K562 (cell line): ENCODE measurements around the gene ERAL1. TPM values are rescaled to one million over a fixed set of nuclear protein-coding genes. Genes with fewer than 3 reads are reported as not detected.
A peak's percentile ranks its signal among the peaks of the same experiment; 100 is the strongest.

Source experiments
- AFF1 ChIP-seq, 2 experiments: fragments of 450-650 bp; IDR thresholded peaks; 2 replicates each; pipeline ENCODE4 v1.6.1; 2018; ENCODE audit warnings: mild to moderate bottlenecking in 2 of 2, low read depth in 1 of 2; ENCODE audit not compliant: partially characterized antibody in 2 of 2
- ARHGAP35 ChIP-seq: fragments of 450-650 bp; IDR thresholded peaks from 2 replicates; pipeline ENCODE4 v1.6.1; 2018; ENCODE audit not compliant: partially characterized antibody
- FOS ChIP-seq: IDR thresholded peaks from 3 replicates; pipeline ENCODE4 v1.6.1; 2011; ENCODE audit not compliant: insufficient read length; ENCODE audit errors: extremely low read depth
- HEY1 ChIP-seq: fragments of 250-450 bp; sonication (Bioruptor Pico); IDR thresholded peaks from 2 replicates; pipeline ENCODE4 v1.5.0; 2020; ENCODE audit warnings: mild to moderate bottlenecking, moderate library complexity, borderline replicate concordance
- KAT8 ChIP-seq: fragments of 450-650 bp; IDR thresholded peaks from 2 replicates; pipeline ENCODE4 v1.6.1; 2016; ENCODE audit warnings: low read depth, mild to moderate bottlenecking
- KDM1A ChIP-seq, 2 experiments: fragments of 450-650 bp; IDR thresholded peaks; 2 replicates each; pipeline ENCODE4 v1.6.1; 2016; ENCODE audit warnings: mild to moderate bottlenecking in 2 of 2
- MAFK ChIP-seq: IDR thresholded peaks from 2 replicates; pipeline ENCODE4 v1.6.1; 2011; ENCODE audit warnings: low read length, improper control_type of control experiment
- NR2F6 ChIP-seq: fragments of 450-650 bp; formaldehyde crosslinking; IDR thresholded peaks from 2 replicates; pipeline ENCODE4 v1.4.0; 2020; ENCODE audit warnings: mild to moderate bottlenecking
- PML ChIP-seq: IDR thresholded peaks from 2 replicates; pipeline ENCODE4 v1.6.1; 2012; ENCODE audit warnings: low read length, inconsistent platforms
- SNRNP70 ChIP-seq: fragments of 200-400 bp; formaldehyde crosslinking; optimal IDR thresholded peaks from 2 replicates; pipeline ENCODE3; 2017; ENCODE audit warnings: low read depth, low read length
- TAF9B ChIP-seq: fragments of 450-650 bp; IDR thresholded peaks from 2 replicates; pipeline ENCODE4 v1.6.1; 2018; ENCODE audit warnings: mild to moderate bottlenecking; ENCODE audit not compliant: partially characterized antibody
- TGIF2 ChIP-seq: sonication (generic); formaldehyde crosslinking; IDR thresholded peaks from 2 replicates; pipeline ENCODE4 v1.8.1; 2022; ENCODE audit warnings: mild to moderate bottlenecking, missing genetic modification reagents, moderate library complexity
- ZBTB8A ChIP-seq: fragments of 450-650 bp; IDR thresholded peaks from 2 replicates; pipeline ENCODE4 v1.6.1; 2018; ENCODE audit warnings: mild to moderate bottlenecking, moderate library complexity; ENCODE audit not compliant: partially characterized antibody
- ZNF146 ChIP-seq: IDR thresholded peaks from one replicate; pipeline ENCODE4 v1.6.1; 2018; ENCODE audit warnings: missing compliant biosample characterization; ENCODE audit not compliant: unreplicated experiment
- ZNF224 ChIP-seq: sonication (generic); formaldehyde crosslinking; IDR thresholded peaks from 2 replicates; pipeline ENCODE4 v1.8.0; 2022; ENCODE audit warnings: mild to moderate bottlenecking, missing genetic modification reagents
- ZNF407 ChIP-seq: fragments of 450-650 bp; IDR thresholded peaks from 2 replicates; pipeline ENCODE4 v1.6.1; 2016; ENCODE audit warnings: low read depth
- polyA plus RNA-seq, 8 experiments: library from polyadenylated mRNA; depleted of rRNA in 4 of 8; stranded (reverse) in 5 of 8; unstranded in 3 of 8; fragments of >200 nt; fragmentation: Nextera tagmentation in 2 of 8; fragmentation: Illumina TruSeq in 1 of 8; extraction: Ambion mirVana in 2 of 8; extraction: Trizol in 1 of 8; gene quantifications; 2 replicates each; pipeline versions ENCODE4 v1.2.1 to v1.2.3, GENCODE V29; 2011 to 2014; ENCODE audit warnings: inconsistent platforms in 1 of 8, missing spikeins in 1 of 8
- total RNA-seq, 7 experiments: library from RNA; depleted of rRNA in 6 of 7; stranded (reverse); fragments of >200 nt in 6 of 7; fragmentation: Illumina TruSeq in 2 of 7; extraction: Trizol in 2 of 7; gene quantifications; 2 replicates each; pipeline versions ENCODE4 v1.2.1 to v1.2.3, GENCODE V29; 2011 to 2021; ENCODE audit warnings: low replicate concordance in 1 of 7

The ERAL1 gene
- total and polyA plus RNA-seq, 9 of the 15 experiments (the other 6 are each of a cell fraction or from before 2014, with no cell fraction given) = 37.5 to 351 (median 106) TPM

GRCh38 chr17:28901866-28902818 lies 47.3 kb downstream of the ERAL1 start (continued):
- TF ChIP-seq ZNF407 (no peak), ZNF224 (no peak), ZBTB8A (no peak), TAF9B (no peak), ZNF146 (CRISPR knock-in tag) (no peak), PML (peak; percentile 19; the same call in 1 of the 2 replicates), SNRNP70 (no peak), TGIF2 (CRISPR knock-in tag) (no peak; the same call in 1 of the 2 replicates), ARHGAP35 (no peak), HEY1 (CRISPR knock-in tag) (no peak), KAT8 (no peak), NR2F6 (CRISPR knock-in tag) (no peak), AFF1 (IDR thresholded peaks at IDR 0.05; ENCODE audit: low read depth in 1 of 2, partially characterized antibody in 2 of 2) (peak in 1 of 2 experiments; percentile 46), MAFK (no peak), FOS (no peak), KDM1A (IDR thresholded peaks at IDR 0.05) (peak; percentile 25 to 77; a peak in 2 of 4 replicates)
